ENCODE data around the gene EOLA1.
"Not testable (repeated sequence)": the region's sequence is repeated elsewhere in the genome, so short reads cannot be mapped to it uniquely, and the experiment has no call there.

EOLA1 gene

GRCh38 chrX:149546962-149547361 is 6.2 kb downstream of the EOLA1 start:
- DNase-seq, result not testable (repeated sequence)

DNA sequence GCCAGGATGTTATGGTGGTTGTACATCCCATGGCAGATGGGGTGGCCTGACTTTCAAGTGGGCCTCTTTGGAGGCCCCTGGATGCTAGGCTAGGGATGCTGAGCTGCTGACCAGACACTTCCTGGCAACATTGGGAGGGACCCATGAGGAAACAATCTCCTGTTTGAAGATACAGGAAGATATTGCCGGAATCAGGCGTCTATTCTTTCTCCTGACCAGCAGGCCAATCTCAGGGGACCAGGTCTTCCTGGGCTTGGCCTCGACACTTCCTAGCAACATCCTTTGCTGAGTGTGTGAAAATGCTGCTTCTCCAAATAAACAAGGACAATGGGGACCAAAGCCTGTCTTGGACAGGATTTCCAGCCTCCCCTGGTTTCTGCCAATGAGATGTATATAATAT is 7.0 kb downstream of the EOLA1 start:
- DNase-seq, result not testable (repeated sequence)

- not testable (repeated sequence) for DNase-seq
Observed at GRCh38 chrX:149549701-149550100, 8.9 kb downstream of the EOLA1 start, which contains the start of gene HSFX3. HSFX3 (minus strand) TSS chrX:149549924; CDS start chrX:149549852, 72 bp downstream.

- not testable (repeated sequence) for DNase-seq
Observed at GRCh38 chrX:149550454-149550853, 9.6 kb downstream of the EOLA1 start.

DNA sequence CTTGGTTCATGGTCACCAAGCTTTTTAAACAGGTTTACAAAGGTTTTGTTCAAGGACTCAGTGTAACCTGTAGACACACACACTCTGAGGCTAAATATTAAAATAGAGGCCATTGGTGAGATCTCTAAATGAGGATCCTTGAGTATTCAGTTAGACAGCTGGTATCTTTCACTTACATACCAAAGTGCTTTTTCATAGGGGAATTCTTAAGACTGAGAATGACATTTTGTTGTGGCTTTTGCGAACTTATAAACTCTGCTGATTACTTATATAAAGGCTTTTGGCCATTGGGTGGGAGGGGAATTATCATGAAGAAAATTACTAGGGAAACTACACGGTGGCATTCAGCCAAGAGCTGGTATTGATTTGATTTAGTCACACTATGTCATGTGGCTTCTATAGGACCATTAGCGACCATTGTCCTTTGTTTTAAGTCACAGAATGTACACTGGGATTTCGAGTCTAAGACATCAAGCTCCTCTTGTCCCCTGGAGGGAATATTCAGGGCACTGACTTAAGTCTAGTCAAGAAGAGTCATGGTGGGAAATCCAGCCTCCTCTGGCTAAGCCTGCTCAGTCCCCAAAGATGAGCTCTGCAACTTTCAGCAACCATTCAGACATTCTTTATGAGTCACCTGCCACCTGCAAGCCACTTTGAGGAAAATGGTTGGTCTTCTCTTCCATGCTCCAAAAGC is 10.6 kb downstream of the EOLA1 start:
- not testable (repeated sequence) for DNase-seq

DNA sequence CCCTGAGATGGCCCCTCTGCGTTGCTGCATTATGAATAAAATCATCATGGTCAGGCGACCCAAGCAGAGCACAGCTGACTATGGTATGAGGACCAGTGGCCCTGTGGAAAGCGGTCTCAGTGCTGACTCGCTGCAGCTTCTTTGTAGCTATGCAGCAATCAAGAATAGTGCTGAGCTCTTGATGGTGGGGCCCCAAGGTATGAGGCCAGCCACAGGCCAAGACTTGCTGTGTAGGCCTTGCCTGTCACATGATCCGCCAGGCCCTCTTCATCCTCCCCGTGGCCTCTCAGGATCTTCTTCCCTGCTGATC is 11.1 kb downstream of the EOLA1 start:
- DNase-seq, result not testable (repeated sequence)

DNA sequence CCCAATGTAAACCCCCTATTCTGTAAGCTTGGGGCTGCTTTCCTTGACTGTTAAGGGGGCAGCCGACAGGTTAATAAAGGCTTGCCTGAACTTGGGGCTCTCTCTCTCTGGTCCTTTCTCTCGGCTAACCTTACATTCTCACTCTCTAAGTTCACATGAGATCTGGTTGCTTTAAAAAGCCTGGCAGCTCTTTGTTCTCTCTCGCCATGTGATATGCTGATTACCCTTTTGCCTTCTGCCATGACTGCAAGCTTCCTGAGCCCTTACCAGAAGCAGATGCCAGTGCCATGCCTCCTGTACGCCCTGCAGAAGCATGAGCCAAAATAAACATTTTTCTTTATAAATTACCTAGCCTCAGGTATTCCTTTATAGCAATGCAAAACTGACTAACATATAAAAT is 14.4 kb downstream of the EOLA1 start:
- DNase-seq, result not testable (repeated sequence)

DNA sequence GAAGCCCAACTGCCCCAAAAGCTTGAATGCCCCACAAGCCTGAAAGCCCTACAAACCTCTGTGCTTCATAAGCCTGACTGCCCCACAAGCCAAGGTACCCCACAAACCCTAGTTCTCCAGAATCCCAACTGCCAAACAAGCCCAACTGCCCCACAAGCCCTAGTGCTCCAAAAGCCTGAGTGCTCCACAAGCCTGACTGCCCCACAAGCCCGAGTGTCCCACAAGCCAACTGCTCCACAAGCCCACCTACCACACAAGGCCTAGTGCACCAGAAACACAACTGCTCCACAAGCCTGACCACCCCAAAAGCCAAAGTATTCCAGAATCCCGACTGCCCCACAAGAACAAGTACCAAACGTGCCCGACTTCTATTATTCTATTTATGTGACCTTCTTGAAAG is 22.5 kb downstream of the EOLA1 start:
- DNase-seq, result no peak

DNA sequence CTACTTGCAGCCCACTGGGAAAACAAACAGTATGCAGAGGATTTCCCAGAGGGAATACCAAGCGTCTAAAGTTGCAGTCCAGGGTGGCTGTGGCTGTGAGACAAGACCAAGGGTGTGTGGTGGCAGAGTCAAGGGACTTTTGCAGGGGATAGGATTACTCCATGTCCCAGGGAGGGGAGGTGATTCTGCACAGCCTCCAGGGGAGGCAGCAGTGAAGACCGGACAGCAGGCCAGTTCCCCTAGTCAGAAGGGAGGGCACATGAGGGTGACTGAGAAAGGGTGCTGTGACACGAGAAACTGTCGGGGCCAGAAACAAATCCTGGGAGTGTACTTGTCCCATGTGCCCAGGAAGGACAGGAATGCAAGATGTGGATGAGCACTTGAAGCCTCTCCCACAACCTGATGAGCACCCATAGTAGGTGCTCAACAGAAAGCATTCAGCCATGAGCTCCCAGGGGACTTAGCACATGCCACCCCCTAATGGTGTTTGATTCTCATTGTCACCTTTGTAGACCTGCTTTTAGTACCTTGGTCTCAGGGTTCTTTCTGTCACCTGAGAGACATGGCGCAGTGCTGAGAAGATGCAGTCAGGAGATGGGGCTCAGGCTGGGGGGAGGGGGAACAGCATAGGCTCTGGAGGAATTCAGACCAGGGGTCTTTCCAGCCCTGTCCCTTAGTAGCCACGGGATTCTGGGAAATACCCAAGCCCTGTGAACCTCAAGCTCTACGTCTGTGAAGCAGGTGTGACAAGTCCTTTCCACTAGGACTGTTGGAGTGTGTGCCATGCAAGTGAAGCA is 27.0 kb downstream of the EOLA1 start:
- no peak for DNase-seq

GRCh38 chrX:149568701-149569296 is 28.0 kb downstream of the EOLA1 start:
- DNase-seq, result no peak

DNA sequence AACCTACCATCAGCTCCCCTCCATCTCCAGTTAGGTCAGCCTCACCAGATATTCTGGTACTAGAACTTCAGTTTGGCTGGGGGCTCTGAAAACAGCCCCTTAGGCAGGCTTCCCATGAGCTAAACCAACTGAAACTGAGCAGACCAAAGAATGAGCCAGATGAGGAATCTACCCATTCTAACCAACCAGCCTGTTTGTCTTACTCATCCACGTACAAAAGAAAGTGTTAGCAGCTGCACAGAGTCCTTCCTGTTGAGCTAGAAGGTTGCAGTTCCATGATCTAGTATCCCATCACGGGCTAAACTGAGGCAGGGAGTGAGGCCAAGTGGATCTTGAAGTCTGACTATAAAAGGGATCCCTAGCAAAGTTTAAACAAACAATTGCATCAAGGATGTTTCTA is 29.0 kb downstream of the EOLA1 start:
- DNase-seq, result no peak

GRCh38 chrX:149570668-149571067 is 29.9 kb downstream of the EOLA1 start:
- no peak for DNase-seq

DNA sequence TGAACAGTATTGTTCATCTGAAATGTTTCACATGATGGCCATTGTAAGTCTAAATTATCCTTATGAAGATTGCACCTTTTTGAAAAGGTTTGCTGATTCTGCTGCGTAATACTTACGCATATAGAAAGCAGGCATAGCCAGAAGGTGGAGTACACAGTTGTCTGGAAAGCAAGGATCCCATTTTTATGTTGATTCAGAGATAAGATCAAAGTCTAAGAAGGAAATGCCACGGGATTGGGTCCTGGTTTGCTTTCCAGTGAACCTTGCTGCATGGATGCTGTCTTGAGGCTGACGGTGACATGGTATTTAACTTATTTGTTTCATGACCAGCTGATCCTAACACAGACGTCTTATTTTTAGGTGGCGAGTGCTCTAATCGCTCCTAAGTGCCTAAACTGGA is 31.0 kb downstream of the EOLA1 start:
- DNase-seq, result no peak

- no peak for DNase-seq
Observed at GRCh38 chrX:149572743-149573142, 31.9 kb downstream of the EOLA1 start.

DNA sequence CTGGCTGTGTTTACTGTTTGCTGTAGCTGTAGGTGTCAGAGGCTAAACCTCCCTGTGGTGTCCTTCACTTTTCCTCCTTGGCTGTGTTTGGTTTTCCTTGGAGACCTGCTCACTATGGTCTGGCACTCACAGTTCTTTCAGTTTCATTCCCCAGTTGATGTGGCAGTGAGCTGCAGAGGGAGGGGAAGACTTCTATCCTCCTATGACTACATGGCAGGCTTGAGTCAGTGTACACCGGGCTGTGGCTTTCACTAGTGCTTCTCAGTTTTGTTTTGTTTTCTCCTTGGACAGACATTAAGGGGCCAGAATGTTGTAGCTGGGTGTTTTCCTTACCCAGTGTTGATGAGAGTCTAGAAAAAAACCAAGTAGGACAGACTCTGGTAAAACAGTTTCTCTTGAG is 32.6 kb downstream of the EOLA1 start:
- DNase-seq, result not testable (repeated sequence)

DNA sequence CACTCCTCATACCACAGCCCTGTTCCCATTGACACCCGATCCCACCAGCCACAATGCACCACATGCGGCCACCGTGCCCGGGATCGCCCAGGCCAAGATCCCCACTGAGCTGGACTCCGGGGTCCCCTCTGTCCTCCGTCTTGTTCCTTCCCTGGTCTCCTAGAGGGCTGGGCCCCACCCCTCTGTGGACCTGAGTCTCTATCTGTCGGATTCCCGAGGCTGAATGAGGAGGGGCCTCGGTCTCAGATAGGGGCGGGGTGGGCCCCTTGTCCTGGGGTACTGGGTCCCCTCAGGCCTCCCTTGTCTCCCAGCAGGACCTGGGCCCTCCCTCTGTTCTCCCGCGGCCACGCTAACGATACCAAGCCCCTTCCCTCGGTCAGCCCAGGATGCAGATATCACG is 44.8 kb downstream of the EOLA1 start:
- DNase-seq, result not testable (repeated sequence)

GRCh38 chrX:149587359-149587758 is 46.5 kb downstream of the EOLA1 start, which contains the start of gene MAGEA9B:
MAGEA9B (minus strand) TSS chrX:149587459; CDS start chrX:149583179, 4,280 bp downstream.
- DNase-seq, result not testable (repeated sequence)

DNA sequence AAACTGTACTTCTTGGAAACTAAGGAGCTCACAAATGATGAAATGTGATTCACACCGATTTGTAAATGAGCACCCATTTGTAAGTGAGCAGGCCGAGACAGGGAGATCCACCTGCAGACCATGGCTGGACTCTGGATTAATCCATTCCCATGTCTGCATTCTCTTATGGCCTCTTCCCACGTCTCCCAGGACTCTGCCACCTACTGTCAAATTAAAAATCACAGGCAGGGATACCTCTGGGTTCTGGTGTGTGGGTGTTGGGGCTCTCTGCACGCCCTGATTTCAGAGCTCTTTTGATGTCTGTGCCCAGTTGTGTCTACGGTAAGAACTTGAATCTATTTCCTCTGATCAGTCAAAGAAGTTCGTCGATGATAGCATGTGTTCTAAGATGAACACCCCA is 50.2 kb downstream of the EOLA1 start:
- not testable (repeated sequence) for DNase-seq

DNA sequence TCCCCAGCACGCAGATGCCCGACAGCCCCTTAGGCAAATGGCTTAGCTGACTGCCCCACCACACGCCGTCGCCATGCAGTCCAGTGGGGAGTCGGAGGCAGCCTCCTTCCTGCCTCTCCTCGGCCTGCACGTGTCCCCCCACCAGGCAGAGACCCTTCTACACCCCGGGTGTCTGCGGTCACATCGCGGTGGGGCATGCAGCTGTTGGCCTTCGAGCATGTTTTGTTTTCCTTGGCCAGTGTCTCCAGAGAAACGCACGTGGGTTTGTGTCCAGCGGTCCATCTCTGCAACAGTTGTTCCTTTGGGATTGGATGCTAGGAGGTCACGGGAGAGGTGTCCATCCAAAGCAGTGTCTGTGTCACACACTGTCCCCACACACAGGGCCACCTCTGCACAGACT is 54.4 kb downstream of the EOLA1 start, which contains the start of gene HSFX2:
TSS of gene HSFX2 (minus strand) at position 101 of the 400 bp plus-strand sequence. CDS start 614 bp downstream, outside the sequence.
- not testable (repeated sequence) for DNase-seq

- not testable (repeated sequence) for DNase-seq
Observed at GRCh38 chrX:149595943-149596342, 55.1 kb downstream of the EOLA1 start.

All from GDM1 (cell line).